Measurements from ENCODE around the gene ZNF853. TPM values are rescaled to one million over a fixed set of nuclear protein-coding genes. Genes with fewer than 3 reads are reported as not detected.

ZNF853 gene
- total and polyA plus RNA-seq, 2 donors (not counting 3 experiments of a cell fraction or from before 2014, with no cell fraction given), result 0.47 to 0.58 TPM

GRCh38 chr7:6654113-6654841, 38.9 kb downstream of the ZNF853 start:
- H3K9ac ChIP-seq (replicated peaks; ENCODE audit: extremely low read depth, insufficient read depth, low read length), result no peak overlapping the region
- no peak overlapping the region for H2AFZ ChIP-seq (ENCODE audit: low read depth, low read length)
- H3K9me3 ChIP-seq (replicated peaks; ENCODE audit: control insufficient read depth, insufficient read depth, low read length), result no peaks in the 10 kb centered on the region
- H3K36me3 ChIP-seq (ENCODE audit: control insufficient read depth in 2 of 2, extremely low read depth in 1 of 2, insufficient read depth in 2 of 2, low read length in 2 of 2), result peaks cover 0 to 12% of the 10 kb centered on the region in 2 experiments
- dilution Hi-C loops (cut with MboI; ENCODE audit: extremely low pct_ligation_motif_present, low sequenced_read_pairs) (no loop called here), intact Hi-C loops (cut with micrococcal nuclease) (no loop called here)
- no peaks in the 10 kb centered on the region for H3K27me3 ChIP-seq (ENCODE audit: control insufficient read depth in 2 of 2, insufficient read depth in 2 of 2, low read length in 2 of 2)
- TF ChIP-seq FOS (IDR thresholded peaks at IDR 0.05; ENCODE audit: borderline replicate concordance, insufficient read depth, low read length), result no peak
- no peak for TF ChIP-seq GATA2 (IDR thresholded peaks at IDR 0.05; ENCODE audit: insufficient read depth, insufficient read length, low read depth, low read length)
- no peak for TF ChIP-seq MAX (IDR thresholded peaks at IDR 0.05; ENCODE audit: insufficient read depth, insufficient read length)
- no peak for TF ChIP-seq POLR2A (IDR thresholded peaks at IDR 0.05; ENCODE audit: low read depth, low read length)
- no peak for TF ChIP-seq MYC (IDR thresholded peaks at IDR 0.05; ENCODE audit: low read depth, low read length)
- no peak for TF ChIP-seq CTCF (IDR thresholded peaks at IDR 0.05; ENCODE audit: extremely low read depth in 1 of 2, insufficient read depth in 1 of 2, low read depth in 1 of 2, low read length in 2 of 2)
- TF ChIP-seq POLR2AphosphoS5 (IDR thresholded peaks at IDR 0.05; ENCODE audit: insufficient read depth, low read depth, low read length), result no peak
- TF ChIP-seq EZH2 (IDR thresholded peaks at IDR 0.05; ENCODE audit: borderline replicate concordance, low read depth, low read length, severe bottlenecking), result no peak
- no peak for TF ChIP-seq JUN (IDR thresholded peaks at IDR 0.05; ENCODE audit: borderline replicate concordance, insufficient read depth, insufficient read length, low read depth)
- no peaks in the 10 kb centered on the region for H4K20me1 ChIP-seq (replicated peaks; ENCODE audit: control insufficient read depth, extremely low read depth, insufficient read depth, low read length)
- H3K79me2 ChIP-seq (ENCODE audit: control insufficient read depth, insufficient read depth, low read length), result no peaks in the 10 kb centered on the region
- ChIA-PET POLR2A (no interaction called here), CTCF (no interaction called here)
- no TSS peak for BruUV-seq (replicated peaks)
- FAIRE-seq (no peak), DNase-seq (ENCODE audit: low read depth, low spot score) (no peak)
- no peak overlapping the region for H3K4me2 ChIP-seq (ENCODE audit: insufficient read depth, low read length)
- no peak overlapping the region for H3K27ac ChIP-seq (ENCODE audit: insufficient read depth, low read depth, low read length)
- H3K4me3 ChIP-seq (replicated peaks in 1 of 3; ENCODE audit: insufficient read depth in 1 of 3, low read depth in 1 of 3, low read length in 3 of 3), result no peak overlapping the region
- H3K9me1 ChIP-seq (replicated peaks; ENCODE audit: control insufficient read depth, extremely low read depth, insufficient read depth, low read length), result no peaks in the 10 kb centered on the region
- H3K4me1 ChIP-seq (ENCODE audit: control insufficient read depth, extremely low read depth, insufficient read depth, low read length), result no peaks in the 10 kb centered on the region
